ENCODE measurements around the gene SERINC4.
"Not testable (repeated sequence)": the region's sequence is repeated elsewhere in the genome, so short reads cannot be mapped to it uniquely, and the experiment has no call there.

SERINC4 gene

GRCh38 chr15:43749690-43750345 lies 50.2 kb downstream of the SERINC4 start:
- intact Hi-C loops (cut with DNase I; ENCODE audit: low total_unique reads) = no loop called here
- Histone ChIP-seq H3K27ac (peak overlapping the region in 1 of 2 donors; percentile 0), H3K4me3 (peak overlapping the region in 1 of 2 donors; percentile 16), H3K27me3 (no peaks in the 10 kb centered on the region), H3K36me3 (peaks cover 4 to 17% (median 6%) of the 10 kb centered on the region in 3 donors), H3K4me1 (peaks cover 0 to 48% (median 40%) of the 10 kb centered on the region in 4 donors), H3K9me3 (no peaks in the 10 kb centered on the region)
- DNase-seq = no peak
- TF ChIP-seq CTCF (IDR thresholded peaks at IDR 0.05) = no peak

- H3K4me1 ChIP-seq = peaks cover 0 to 48% (median 40%) of the 10 kb centered on the region in 4 donors
- H3K4me3 ChIP-seq = peak overlapping the region; percentile 71 to 76
- H3K27me3 ChIP-seq = no peaks in the 10 kb centered on the region
- H3K36me3 ChIP-seq = peaks cover 0 to 7% (median 0%) of the 10 kb centered on the region in 3 donors
- no peaks in the 10 kb centered on the region for H3K9me3 ChIP-seq
- DNase-seq = no peak
- no peak overlapping the region for H3K27ac ChIP-seq
- no peak for TF ChIP-seq CTCF (IDR thresholded peaks at IDR 0.05)
- intact Hi-C loops (cut with DNase I; ENCODE audit: low total_unique reads) = no loop called here
These were observed 51.6 kb downstream of the SERINC4 start for GRCh38 chr15:43748376-43748775.

- H3K27me3 ChIP-seq; DNase-seq; H3K36me3 ChIP-seq; H3K9me3 ChIP-seq; intact Hi-C loops (cut with DNase I; ENCODE audit: low total_unique reads): not testable (repeated sequence)
- peak overlapping the region; percentile 93 to 96 for H3K27ac ChIP-seq
- peak overlapping the region; percentile 71 to 76 for H3K4me3 ChIP-seq
- H3K4me1 ChIP-seq = peaks cover 0 to 45% (median 38%) of the 10 kb centered on the region in 4 donors
These were observed 53.1 kb downstream of the SERINC4 start for GRCh38 chr15:43746903-43747309.

- H3K27me3 ChIP-seq; intact Hi-C loops (cut with DNase I; ENCODE audit: low total_unique reads); H3K9me3 ChIP-seq; H3K36me3 ChIP-seq: not testable (repeated sequence)
- peak within 1 kb of the TSS; percentile 93 to 96 for H3K27ac ChIP-seq
- TF ChIP-seq CTCF (IDR thresholded peaks at IDR 0.05) = peak in 1 of 2 experiments; percentile 37
- H3K4me1 ChIP-seq = peaks cover 0 to 40% (median 34%) of the 10 kb centered on the region in 4 donors
- DNase-seq = peak; percentile 91 to 96
- peak within 1 kb of the TSS; percentile 71 to 76 for H3K4me3 ChIP-seq
These were observed 53.6 kb downstream of the SERINC4 start, which contains the start of gene PDIA3 for GRCh38 chr15:43746245-43746902. TSS of gene PDIA3 (plus strand) at chr15:43746438. CDS start at chr15:43746540, 102 bp downstream.

Data from tibial artery (tissue), 4 donors.